Astrocyte of the cerebellum (primary cell): Measurements from ENCODE around the gene MYL3.

Source experiments
- DNase-seq: peaks from one replicate; pipeline ENCODE4 v3.0.0-alpha.2; 2011; ENCODE audit warnings: low read depth
- H3K4me3 ChIP-seq: 2 replicates; pipeline ENCODE4 v1.5.1; 2011; ENCODE audit warnings: mild to moderate bottlenecking, low read depth, low read length, moderate library complexity
- CTCF ChIP-seq: IDR thresholded peaks from 2 replicates; pipeline ENCODE4 v1.5.1; 2012; ENCODE audit warnings: low read length, low read depth, moderate library complexity, mild to moderate bottlenecking; ENCODE audit errors: missing control alignments
- in situ Hi-C: cut with HindIII; loops from 2 replicates; pipeline ENCODE4 v1.10.0; 2017; ENCODE audit warnings: low sequenced_read_pairs

The MYL3 gene

GRCh38 chr3:46883830-46884185 is 20.6 kb upstream of the MYL3 start:
- peak overlapping the region; percentile 19 for H3K4me3 ChIP-seq
- no peak for TF ChIP-seq CTCF
- in situ Hi-C loops: no loop called here
- no peak for DNase-seq

DNA sequence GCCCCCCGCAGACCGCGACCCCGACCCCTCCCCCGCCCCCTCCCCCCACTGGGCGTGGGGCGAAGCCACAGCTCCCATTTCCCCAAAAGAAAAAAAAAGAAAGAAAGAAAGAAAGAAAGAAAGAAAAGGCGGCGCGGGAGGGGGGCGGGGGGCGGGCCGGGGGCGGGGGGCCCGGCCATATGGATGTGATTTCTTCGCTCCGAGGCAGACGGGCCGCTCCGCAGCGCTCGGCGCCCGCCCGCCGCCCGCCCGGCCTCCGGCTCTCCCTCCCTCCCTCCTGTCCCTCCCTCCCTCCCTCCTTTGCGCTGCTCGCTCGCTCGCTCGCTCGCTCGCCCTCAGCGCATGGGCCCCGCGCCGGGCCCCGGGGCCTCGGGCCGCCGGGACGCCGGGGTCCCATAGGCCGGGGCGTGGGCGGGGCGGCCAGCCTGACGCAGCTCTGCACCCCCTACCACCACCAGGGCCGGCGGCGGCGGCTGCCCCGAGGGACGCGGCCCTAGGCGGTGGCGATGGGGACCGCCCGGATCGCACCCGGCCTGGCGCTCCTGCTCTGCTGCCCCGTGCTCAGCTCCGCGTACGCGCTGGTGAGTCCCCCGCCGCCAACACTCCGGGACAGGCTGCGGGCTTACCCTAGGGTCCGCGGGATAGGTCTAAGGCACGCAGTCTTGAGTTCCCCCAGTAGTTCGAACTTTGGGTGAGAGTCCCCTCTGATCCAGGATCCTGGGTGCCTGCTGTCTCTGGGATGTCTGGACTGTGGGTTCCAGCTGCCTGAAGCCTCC is 20.0 kb upstream of the MYL3 start:
- in situ Hi-C loops: no loop called here
- peak overlapping the region; percentile 45 for H3K4me3 ChIP-seq
- TF ChIP-seq CTCF: no peak
- no peak for DNase-seq

- TF ChIP-seq CTCF: no peak
- DNase-seq: no peak
- H3K4me3 ChIP-seq: peak overlapping the region; percentile 45
- in situ Hi-C loops: no loop called here
Observed at GRCh38 chr3:46882377-46883053, 19.3 kb upstream of the MYL3 start.

GRCh38 chr3:46881596-46882376 is 18.5 kb upstream of the MYL3 start:
- DNase-seq: no peak
- no peak for TF ChIP-seq CTCF

GRCh38 chr3:46880884-46881595 is 17.8 kb upstream of the MYL3 start:
- TF ChIP-seq CTCF: no peak
- in situ Hi-C loops: no loop called here
- no peak for DNase-seq
- H3K4me3 ChIP-seq: no peak overlapping the region

More at GRCh38 chr3:46881596-46882376, 18.5 kb upstream of the MYL3 start:
- peak overlapping the region; percentile 45 for H3K4me3 ChIP-seq
- in situ Hi-C loops: no loop called here

GRCh38 chr3:46878781-46879436 is 15.7 kb upstream of the MYL3 start:
- no peak for TF ChIP-seq CTCF
- in situ Hi-C loops: no loop called here
- no peak for DNase-seq
- H3K4me3 ChIP-seq: no peak overlapping the region
